HepG2 (cell line): ENCODE data around the gene MEPCE. TPM values are rescaled to one million over a fixed set of nuclear protein-coding genes. Genes with fewer than 3 reads are reported as not detected.

Source experiments
- ASH2L ChIP-seq: fragments of 300-600, 200-600 bp; sonication (generic); IDR thresholded peaks from 2 replicates; pipeline ENCODE4 v1.7.0; 2017; ENCODE audit warnings: low read depth, mild to moderate bottlenecking, moderate library complexity, mixed read lengths, low read length; ENCODE audit not compliant: insufficient read length
- FOSL1 ChIP-seq: sonication (generic); formaldehyde crosslinking; IDR thresholded peaks from 2 replicates; pipeline ENCODE4 v1.9.0; 2021; ENCODE audit warnings: missing genetic modification reagents, borderline replicate concordance
- FOXA3 ChIP-seq: IDR thresholded peaks from 2 replicates; pipeline ENCODE4 v1.6.1; 2016; ENCODE audit warnings: missing genetic modification reagents, missing compliant biosample characterization
- HDAC6 ChIP-seq: fragments of 200-600 bp; sonication (generic); IDR thresholded peaks from 2 replicates; pipeline ENCODE4 v1.7.0; 2017; ENCODE audit warnings: mild to moderate bottlenecking, antibody characterized with exemption, low read length, low read depth
- HES4 ChIP-seq: sonication (generic); formaldehyde crosslinking; IDR thresholded peaks from 2 replicates; pipeline ENCODE4 v1.9.0; 2021; ENCODE audit warnings: mild to moderate bottlenecking, missing genetic modification reagents, borderline replicate concordance
- HNF4A ChIP-seq: sonication (generic); formaldehyde crosslinking; IDR thresholded peaks from 2 replicates; pipeline ENCODE4 v1.4.0; 2020; ENCODE audit warnings: missing genetic modification reagents
- MXI1 ChIP-seq: IDR thresholded peaks from 3 replicates; pipeline ENCODE4 v1.6.1; 2012; ENCODE audit warnings: low read depth, low read length, inconsistent platforms, borderline replicate concordance
- NKX3-1 ChIP-seq: sonication (generic); formaldehyde crosslinking; IDR thresholded peaks from 2 replicates; pipeline ENCODE4 v1.5.0; 2020; ENCODE audit warnings: missing genetic modification reagents
- SCMH1 ChIP-seq: sonication (generic); formaldehyde crosslinking; IDR thresholded peaks from 2 replicates; pipeline ENCODE4 v1.9.0; 2021; ENCODE audit warnings: missing genetic modification reagents, mild to moderate bottlenecking, borderline replicate concordance
- SP140L ChIP-seq: sonication (generic); formaldehyde crosslinking; IDR thresholded peaks from 2 replicates; pipeline ENCODE4 v1.4.0; 2020; ENCODE audit warnings: missing genetic modification reagents, borderline replicate concordance
- SP2 ChIP-seq: sonication (generic); formaldehyde crosslinking; IDR thresholded peaks from 2 replicates; pipeline ENCODE4 v1.5.1; 2020; ENCODE audit warnings: mild to moderate bottlenecking, missing genetic modification reagents
- TIGD3 ChIP-seq: sonication (generic); formaldehyde crosslinking; IDR thresholded peaks from 2 replicates; pipeline ENCODE4 v1.5.1; 2020; ENCODE audit warnings: mild to moderate bottlenecking, missing genetic modification reagents, borderline replicate concordance
- ZBTB20 ChIP-seq: sonication (generic); formaldehyde crosslinking; IDR thresholded peaks from 2 replicates; pipeline ENCODE4 v1.8.1; 2023; ENCODE audit warnings: missing genetic modification reagents, low read depth, mild to moderate bottlenecking, borderline replicate concordance
- ZFP37 ChIP-seq: sonication (generic); formaldehyde crosslinking; IDR thresholded peaks from 2 replicates; pipeline ENCODE4 v1.4.0; 2020; ENCODE audit warnings: missing genetic modification reagents, borderline replicate concordance
- ZNF124 ChIP-seq: sonication (generic); formaldehyde crosslinking; IDR thresholded peaks from 2 replicates; pipeline ENCODE4 v1.4.0; 2020; ENCODE audit warnings: missing genetic modification reagents
- ZNF256 ChIP-seq: sonication (generic); formaldehyde crosslinking; conservative IDR thresholded peaks from 2 replicates; pipeline ENCODE4 v1.4.0; 2020; ENCODE audit warnings: missing genetic modification reagents
- ZNF274 ChIP-seq: sonication (generic); formaldehyde crosslinking; IDR thresholded peaks from 2 replicates; pipeline ENCODE4 v1.5.1; 2020; ENCODE audit warnings: mild to moderate bottlenecking, missing genetic modification reagents
- ZNF777 ChIP-seq: sonication (generic); formaldehyde crosslinking; IDR thresholded peaks from 2 replicates; pipeline ENCODE4 v1.4.0; 2020; ENCODE audit warnings: missing genetic modification reagents
- ZNF83 ChIP-seq: sonication (generic); formaldehyde crosslinking; IDR thresholded peaks from 2 replicates; pipeline ENCODE4 v1.4.0; 2020; ENCODE audit warnings: missing genetic modification reagents, mild to moderate bottlenecking, borderline replicate concordance
- polyA plus RNA-seq, 8 experiments: library from polyadenylated mRNA; depleted of rRNA in 3 of 8; stranded (reverse) in 7 of 8; unstranded in 1 of 8; fragments of >200 nt; fragmentation: Illumina TruSeq in 4 of 8; extraction: Trizol in 4 of 8; gene quantifications; 2 replicates each; pipeline versions ENCODE4 v1.2.1 to v1.2.3, GENCODE V29; 2011 to 2016; ENCODE audit warnings: low read depth in 4 of 8, missing spikeins in 1 of 8, mixed read lengths in 1 of 8; ENCODE audit not compliant: insufficient read depth in 1 of 8
- total RNA-seq, 5 experiments: library from RNA; depleted of rRNA; stranded (reverse); fragments of >200 nt; fragmentation: Illumina TruSeq; extraction: Trizol; gene quantifications; 2 replicates each; pipeline ENCODE4 v1.2.3, GENCODE V29; 2016; ENCODE audit warnings: low read depth in 1 of 5
- TF ChIP-seq, protein P1 (sequence below): IDR thresholded peaks from 2 replicates; pipeline ENCODE4 v1.4.0; 2020; ENCODE audit warnings: mild to moderate bottlenecking, missing genetic modification reagents
- TF ChIP-seq, protein P2 (sequence below): IDR thresholded peaks from 2 replicates; pipeline ENCODE4 v1.6.1; 2016; ENCODE audit warnings: missing biosample characterization, missing genetic modification reagents, low read depth

MEPCE gene
- total and polyA plus RNA-seq, 2 of the 13 experiments (the other 11 are each of a cell fraction or from before 2014, with no cell fraction given) = 12.3 to 26.0 TPM

DNA sequence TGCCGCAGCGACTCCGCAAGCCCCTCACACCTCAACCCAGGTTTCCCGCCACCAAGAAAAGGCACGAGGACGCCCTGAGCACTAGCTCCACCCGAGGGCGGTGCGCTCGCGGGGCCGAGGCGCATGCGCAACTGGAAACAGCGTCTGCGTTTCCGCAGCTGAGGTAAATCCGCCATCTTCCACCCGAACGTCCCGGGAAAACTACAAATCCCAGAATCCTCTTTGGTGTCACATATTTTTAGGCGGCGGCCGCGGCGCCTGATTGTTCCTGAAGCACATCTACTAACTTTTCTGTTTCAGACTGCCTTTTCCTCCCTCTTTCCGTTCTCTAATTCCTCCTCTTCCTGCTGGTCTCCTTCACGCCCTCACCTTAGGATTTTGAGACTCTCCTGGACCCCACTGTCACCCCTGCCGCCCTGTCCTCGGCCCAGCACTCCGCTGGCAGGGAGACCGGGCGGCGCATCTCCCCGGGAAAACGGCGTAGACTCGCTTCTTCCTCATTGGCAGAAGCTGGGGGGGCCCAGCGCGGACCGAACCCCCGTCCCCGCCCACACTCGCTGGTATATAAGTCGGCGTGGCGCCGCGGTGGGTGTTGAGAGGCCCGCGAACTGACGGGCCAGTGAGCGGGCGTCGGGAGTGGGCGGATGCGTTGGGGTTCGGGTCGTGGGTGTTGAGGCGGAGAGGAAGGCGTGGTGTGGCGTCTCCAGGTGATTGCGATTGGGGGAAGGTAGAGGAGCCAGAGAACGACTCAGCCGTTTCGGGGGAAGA lies 1.2 kb upstream of the MEPCE start, which contains the start of gene ZCWPW1 (continued):
- TF ChIP-seq MXI1 (no peak; the same call in 2 of the 3 replicates), ZNF256 (peak; percentile 96), NKX3-1 (peak; percentile 93), ZNF124 (CRISPR knock-in tag) (no peak), HNF4A (CRISPR knock-in tag) (no peak), SCMH1 (CRISPR knock-in tag) (no peak), FOXA3 (peak; percentile 57; the same call in 1 of the 2 replicates), FOSL1 (CRISPR knock-in tag) (0 out of 2 replicates have a peak, but pooled peaks have one; percentile 10), ZFP37 (CRISPR knock-in tag) (peak; percentile 71; the same call in 1 of the 2 replicates), SP2 (peak; percentile 36; the same call in 1 of the 2 replicates), ZNF274 (CRISPR knock-in tag) (no peak; the same call in 1 of the 2 replicates), ZBTB20 (CRISPR knock-in tag) (no peak; the same call in 1 of the 2 replicates), HDAC6 (no peak), ASH2L (peak; percentile 74), ZNF83 (CRISPR knock-in tag) (0 out of 2 replicates have a peak, but pooled peaks have one; percentile 76), TIGD3 (no peak), HES4 (CRISPR knock-in tag) (peak; percentile 67; the same call in 1 of the 2 replicates), ZNF777 (CRISPR knock-in tag) (peak; percentile 16; the same call in 1 of the 2 replicates), SP140L (CRISPR knock-in tag) (no peak)
- TF ChIP-seq, protein P1, sequence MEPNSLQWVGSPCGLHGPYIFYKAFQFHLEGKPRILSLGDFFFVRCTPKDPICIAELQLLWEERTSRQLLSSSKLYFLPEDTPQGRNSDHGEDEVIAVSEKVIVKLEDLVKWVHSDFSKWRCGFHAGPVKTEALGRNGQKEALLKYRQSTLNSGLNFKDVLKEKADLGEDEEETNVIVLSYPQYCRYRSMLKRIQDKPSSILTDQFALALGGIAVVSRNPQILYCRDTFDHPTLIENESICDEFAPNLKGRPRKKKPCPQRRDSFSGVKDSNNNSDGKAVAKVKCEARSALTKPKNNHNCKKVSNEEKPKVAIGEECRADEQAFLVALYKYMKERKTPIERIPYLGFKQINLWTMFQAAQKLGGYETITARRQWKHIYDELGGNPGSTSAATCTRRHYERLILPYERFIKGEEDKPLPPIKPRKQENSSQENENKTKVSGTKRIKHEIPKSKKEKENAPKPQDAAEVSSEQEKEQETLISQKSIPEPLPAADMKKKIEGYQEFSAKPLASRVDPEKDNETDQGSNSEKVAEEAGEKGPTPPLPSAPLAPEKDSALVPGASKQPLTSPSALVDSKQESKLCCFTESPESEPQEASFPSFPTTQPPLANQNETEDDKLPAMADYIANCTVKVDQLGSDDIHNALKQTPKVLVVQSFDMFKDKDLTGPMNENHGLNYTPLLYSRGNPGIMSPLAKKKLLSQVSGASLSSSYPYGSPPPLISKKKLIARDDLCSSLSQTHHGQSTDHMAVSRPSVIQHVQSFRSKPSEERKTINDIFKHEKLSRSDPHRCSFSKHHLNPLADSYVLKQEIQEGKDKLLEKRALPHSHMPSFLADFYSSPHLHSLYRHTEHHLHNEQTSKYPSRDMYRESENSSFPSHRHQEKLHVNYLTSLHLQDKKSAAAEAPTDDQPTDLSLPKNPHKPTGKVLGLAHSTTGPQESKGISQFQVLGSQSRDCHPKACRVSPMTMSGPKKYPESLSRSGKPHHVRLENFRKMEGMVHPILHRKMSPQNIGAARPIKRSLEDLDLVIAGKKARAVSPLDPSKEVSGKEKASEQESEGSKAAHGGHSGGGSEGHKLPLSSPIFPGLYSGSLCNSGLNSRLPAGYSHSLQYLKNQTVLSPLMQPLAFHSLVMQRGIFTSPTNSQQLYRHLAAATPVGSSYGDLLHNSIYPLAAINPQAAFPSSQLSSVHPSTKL (CRISPR knock-in tag) = peak; percentile 15; the same call in 1 of the 2 replicates
- TF ChIP-seq, protein P2, sequence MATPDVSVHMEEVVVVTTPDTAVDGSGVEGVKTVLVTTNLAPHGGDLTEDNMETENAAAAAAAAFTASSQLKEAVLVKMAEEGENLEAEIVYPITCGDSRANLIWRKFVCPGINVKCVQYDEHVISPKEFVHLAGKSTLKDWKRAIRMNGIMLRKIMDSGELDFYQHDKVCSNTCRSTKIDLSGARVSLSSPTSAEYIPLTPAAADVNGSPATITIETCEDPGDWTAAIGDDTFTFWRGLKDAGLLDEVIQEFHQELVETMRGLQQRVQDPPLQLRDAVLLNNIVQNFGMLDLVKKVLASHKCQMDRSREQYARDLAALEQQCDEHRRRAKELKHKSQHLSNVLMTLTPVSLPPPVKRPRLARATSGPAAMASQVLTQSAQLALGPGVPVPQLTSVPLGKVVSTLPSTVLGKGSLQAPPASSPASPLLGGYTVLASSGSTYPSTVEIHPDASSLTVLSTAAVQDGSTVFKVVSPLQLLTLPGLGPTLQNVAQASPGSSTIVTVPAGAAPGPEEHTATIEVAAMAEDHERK = peak; percentile 42; the same call in 1 of the 2 replicates
